ENCODE data around the gene FGD5.

The FGD5 gene

DNA sequence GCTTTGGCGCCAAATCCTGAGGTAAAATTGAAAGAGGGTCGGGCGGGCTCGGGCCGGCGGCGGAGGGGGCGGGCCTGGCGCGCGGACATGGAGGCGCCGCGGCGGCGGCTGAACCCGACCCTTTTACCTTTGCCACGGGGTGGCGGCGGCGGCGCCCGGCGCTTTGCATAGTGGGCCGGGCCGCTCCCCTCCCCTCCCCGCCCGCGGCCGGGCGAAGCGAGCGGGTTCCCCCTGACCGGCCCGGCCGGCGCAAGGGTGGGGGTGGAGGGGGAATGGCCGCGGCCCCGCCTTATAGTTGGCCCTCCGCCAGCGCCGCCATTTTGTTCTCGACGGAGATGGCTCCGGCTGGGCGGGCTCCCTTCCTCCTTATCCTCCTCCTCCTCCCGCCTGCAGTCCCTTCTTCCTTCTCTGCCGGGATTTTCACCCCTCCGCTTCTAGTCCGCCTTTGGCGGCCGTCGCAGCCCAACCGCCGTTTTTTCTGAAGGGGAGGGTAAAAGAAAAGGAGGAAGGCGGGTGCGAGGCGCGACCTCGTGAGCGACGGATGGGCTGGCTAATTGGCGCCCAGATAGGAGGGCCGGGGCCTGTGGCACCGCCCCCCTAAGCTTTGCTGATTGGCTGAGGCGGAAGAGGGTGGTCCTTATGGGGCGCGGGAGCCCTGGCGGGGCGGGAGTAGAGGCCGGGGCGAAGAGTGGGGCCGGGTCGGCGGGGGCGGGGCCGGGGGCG is 129.3 kb downstream of the FGD5 start:
- peak overlapping the region; percentile 89 for H3K4me3 ChIP-seq (ENCODE audit: low read length)
- TF ChIP-seq ZNF274 (IDR thresholded peaks at IDR 0.05; ENCODE audit: low read depth, low read length), result no peak

- TF ChIP-seq ZNF274 (IDR thresholded peaks at IDR 0.05; ENCODE audit: low read depth, low read length), result no peak
- peak overlapping the region; percentile 98 for H3K4me3 ChIP-seq (ENCODE audit: low read length)
Measured at GRCh38 chr3:14948609-14949038, 129.9 kb downstream of the FGD5 start.

- no peak for TF ChIP-seq ZNF274 (IDR thresholded peaks at IDR 0.05; ENCODE audit: low read depth, low read length)
- H3K4me3 ChIP-seq (ENCODE audit: low read length), result peak overlapping the region; percentile 98
Measured at GRCh38 chr3:14949126-14949525, 130.4 kb downstream of the FGD5 start.

DNA sequence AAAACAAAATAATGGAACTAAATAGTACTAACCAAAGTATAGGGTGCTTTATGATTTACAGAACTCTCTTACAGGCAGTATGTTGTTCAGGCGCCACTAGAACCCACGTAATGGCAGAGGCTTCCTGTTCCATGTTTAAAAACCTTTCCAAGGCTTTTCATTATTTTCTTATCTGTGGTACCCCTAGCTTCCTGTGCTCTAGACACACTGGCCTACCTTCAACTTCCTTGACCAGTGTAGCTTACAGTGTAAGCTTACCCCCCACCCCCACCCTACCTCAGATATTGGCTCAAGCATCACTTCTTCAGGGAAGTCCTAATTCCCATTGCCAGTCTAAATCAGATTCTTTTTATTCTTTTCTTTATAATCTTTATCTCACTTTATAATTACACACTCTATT is 131.5 kb downstream of the FGD5 start:
- no peak overlapping the region for H3K4me3 ChIP-seq (ENCODE audit: low read length)
- TF ChIP-seq ZNF274 (IDR thresholded peaks at IDR 0.05; ENCODE audit: low read depth, low read length), result no peak

DNA sequence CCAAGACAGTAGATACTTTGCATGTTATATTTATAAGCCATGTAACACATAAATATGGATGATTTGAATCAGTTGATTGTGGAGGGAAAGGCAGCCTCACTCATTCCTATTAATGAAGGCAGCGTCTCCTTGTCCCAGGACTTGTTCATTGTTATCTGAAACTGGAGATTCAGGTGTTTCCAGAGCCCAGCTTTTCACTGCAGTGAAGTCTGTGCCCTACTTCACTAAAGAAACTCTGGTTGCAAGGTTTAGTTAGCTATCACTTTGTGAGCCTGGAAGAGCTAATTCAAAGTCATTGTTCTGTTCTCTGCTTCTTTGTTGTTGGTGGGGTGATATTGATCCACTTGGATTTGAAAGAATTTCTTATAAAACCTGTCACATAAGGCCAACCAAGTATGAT is 138.4 kb downstream of the FGD5 start:
- TF ChIP-seq ZNF274 (IDR thresholded peaks at IDR 0.05; ENCODE audit: low read depth, low read length), result no peak
- H3K4me3 ChIP-seq (ENCODE audit: low read length), result no peak overlapping the region

- H3K4me3 ChIP-seq (ENCODE audit: low read length), result no peak overlapping the region
- TF ChIP-seq ZNF274 (IDR thresholded peaks at IDR 0.05; ENCODE audit: low read depth, low read length), result no peak
Measured at GRCh38 chr3:14957925-14958324, 139.2 kb downstream of the FGD5 start.

GRCh38 chr3:14959359-14959943 is 140.7 kb downstream of the FGD5 start:
- peak overlapping the region; percentile 54 for H3K4me3 ChIP-seq (ENCODE audit: low read length)
- no peak for TF ChIP-seq ZNF274 (IDR thresholded peaks at IDR 0.05; ENCODE audit: low read depth, low read length)

DNA sequence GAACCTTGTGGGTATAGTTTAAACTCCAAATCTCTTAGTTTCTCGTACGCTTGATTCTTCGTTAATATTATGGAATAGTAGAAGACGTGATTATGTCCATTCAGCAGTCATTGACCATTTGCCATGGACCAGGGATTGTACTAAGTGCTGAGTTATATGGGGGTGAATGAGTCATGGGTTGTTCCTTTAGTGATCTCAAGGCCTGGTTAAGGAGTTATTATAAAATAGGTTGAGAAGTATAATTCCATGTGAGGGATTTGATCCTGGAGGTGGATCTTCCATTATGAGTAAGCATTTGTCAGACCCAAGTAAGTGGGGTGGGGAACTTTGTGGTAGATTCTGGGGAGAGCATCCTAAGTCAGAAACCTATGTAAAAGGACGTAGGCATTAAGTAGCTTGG is 144.0 kb downstream of the FGD5 start:
- H3K4me3 ChIP-seq (ENCODE audit: low read length), result no peak overlapping the region
- TF ChIP-seq ZNF274 (IDR thresholded peaks at IDR 0.05; ENCODE audit: low read depth, low read length), result no peak

DNA sequence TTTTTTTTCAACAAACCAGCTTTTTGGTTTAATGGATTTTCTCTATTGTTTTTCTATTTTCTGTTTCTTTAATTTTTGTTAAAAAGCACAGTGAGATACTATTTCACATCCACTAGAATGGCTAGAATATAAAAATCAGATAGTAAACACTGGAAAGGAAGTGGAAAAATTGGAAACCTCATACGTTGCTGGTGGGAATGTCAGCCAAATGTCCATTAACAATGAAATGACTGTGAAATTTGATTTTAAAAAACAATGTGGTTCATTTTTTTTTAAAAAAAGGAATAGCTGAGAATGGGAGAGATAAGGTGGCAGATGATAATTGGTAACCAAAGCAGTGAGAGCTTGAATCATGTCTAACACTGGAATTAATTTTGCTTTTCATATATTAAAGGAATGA is 148.5 kb downstream of the FGD5 start:
- no peak for TF ChIP-seq ZNF274 (IDR thresholded peaks at IDR 0.05; ENCODE audit: low read depth, low read length)
- no peak overlapping the region for H3K4me3 ChIP-seq (ENCODE audit: low read length)

- H3K4me3 ChIP-seq (ENCODE audit: low read length), result no peak overlapping the region
- TF ChIP-seq ZNF274 (IDR thresholded peaks at IDR 0.05; ENCODE audit: low read depth, low read length), result no peak
Measured at GRCh38 chr3:14969671-14970070, 150.9 kb downstream of the FGD5 start.

DNA sequence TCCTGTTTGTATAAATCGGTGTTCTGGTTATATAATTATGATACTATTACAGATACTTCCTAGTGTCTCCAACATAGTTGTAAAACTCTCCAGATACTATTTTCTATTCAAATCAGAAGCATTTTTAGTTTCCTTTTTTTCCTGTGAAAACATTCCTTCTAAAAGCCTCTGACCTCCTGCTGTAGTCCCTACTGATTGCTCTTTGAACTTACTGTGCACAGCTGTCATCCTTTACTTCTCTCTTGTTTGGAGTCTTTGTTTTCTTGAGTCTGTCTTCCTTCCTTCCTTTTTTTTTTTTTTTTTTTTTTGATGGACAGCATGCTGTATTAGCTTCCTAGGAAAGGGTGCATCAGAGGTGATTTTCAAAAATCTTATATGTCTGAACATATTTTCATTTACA is 157.6 kb downstream of the FGD5 start:
- no peak overlapping the region for H3K4me3 ChIP-seq (ENCODE audit: low read length)
- TF ChIP-seq ZNF274 (IDR thresholded peaks at IDR 0.05; ENCODE audit: low read depth, low read length), result no peak

GRCh38 chr3:14980689-14981088 is 161.9 kb downstream of the FGD5 start:
- H3K4me3 ChIP-seq (ENCODE audit: low read length), result no peak overlapping the region
- TF ChIP-seq ZNF274 (IDR thresholded peaks at IDR 0.05; ENCODE audit: low read depth, low read length), result no peak

Measured in GM08714 (cell line).